GM19397 (cell line): Measurements from ENCODE around the gene TOP1.

Experiments used
- ATAC-seq: cut with Tn5 transposase; IDR thresholded peaks from one replicate; pipeline ENCODE4 v1.9.1; 2021; ENCODE audit warnings: mild to moderate bottlenecking, moderate library complexity; ENCODE audit not compliant: unreplicated experiment

Gene TOP1

GRCh38 chr20:41163821-41164220 lies 135.2 kb downstream of the TOP1 start:
- no peak for ATAC-seq

DNA sequence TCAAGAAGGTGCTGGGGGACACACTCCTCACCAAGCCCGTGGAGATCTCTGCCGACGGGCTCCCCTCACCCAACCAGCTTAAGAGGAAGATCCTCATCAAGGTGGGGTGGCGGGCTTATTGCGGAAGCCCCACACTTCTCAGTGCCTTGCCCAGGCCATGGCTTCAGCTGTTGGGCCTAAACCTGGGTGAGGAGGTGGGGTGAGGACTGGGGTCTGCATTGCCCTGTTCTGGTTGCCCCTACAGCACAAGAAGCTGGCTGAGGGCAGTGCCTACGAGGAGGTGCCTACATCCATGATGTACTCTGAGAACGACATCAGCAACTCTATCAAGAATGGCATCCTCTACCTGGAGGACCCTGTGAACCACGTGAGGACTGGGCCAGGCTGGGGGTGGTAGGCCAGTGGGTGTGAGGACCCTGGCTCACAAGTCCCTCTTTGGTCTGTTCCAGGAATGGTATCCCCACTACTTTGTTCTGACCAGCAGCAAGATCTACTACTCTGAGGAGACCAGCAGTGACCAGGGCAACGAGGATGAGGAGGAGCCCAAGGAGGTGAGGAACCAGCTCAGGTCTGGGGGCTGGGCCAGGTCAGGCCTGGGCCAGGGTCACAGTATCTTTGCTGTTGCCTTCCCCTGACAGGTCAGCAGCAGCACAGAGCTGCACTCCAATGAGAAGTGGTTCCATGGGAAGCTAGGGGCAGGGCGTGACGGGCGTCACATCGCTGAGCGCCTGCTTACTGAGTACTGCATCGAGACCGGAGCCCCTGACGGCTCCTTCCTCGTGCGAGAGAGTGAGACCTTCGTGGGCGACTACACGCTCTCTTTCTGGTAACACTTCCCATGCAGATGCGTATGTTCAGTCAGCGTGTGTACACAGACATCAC lies 136.6 kb downstream of the TOP1 start:
- ATAC-seq: no peak

- ATAC-seq: no peak
These were observed 137.8 kb downstream of the TOP1 start for GRCh38 chr20:41166201-41167117.

GRCh38 chr20:41167118-41167470 lies 138.5 kb downstream of the TOP1 start:
- no peak for ATAC-seq

DNA sequence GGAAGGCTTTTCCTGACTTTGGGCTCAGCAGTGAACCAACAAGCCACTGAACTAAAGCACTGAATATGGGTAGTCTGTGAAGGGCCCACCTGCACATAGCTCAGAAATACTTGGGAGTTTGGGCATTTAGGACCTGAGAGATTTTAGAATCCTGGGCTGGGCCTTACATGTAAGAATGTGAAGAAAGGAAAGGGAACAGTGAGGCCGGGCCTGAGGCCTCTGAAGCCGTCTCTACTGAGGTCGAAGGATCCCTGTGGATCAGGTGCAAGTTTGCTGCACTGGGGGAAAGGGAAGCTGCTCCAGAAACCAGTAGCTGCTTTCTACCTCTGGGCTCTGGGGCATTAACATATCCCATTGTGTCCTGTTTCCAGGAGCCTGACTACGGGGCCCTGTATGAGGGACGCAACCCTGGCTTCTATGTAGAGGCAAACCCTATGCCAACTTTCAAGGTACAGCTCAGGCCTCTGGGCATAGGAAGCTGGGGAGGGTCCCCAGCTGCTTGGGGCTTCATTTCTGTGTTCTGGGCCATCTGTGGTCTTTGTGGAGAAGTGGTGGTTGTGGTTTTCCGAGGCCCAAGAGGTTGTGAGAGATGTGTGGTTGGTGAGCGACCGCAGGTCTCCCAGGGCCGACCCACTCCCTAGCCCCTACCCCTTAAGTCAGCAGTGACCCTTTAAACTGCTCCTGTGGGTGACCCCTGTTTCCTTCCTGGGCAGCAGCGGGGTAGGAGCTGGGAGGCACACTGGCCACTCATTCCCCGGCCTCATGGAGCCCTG lies 139.0 kb downstream of the TOP1 start:
- ATAC-seq: no peak

GRCh38 chr20:41168281-41169161 lies 139.9 kb downstream of the TOP1 start:
- ATAC-seq: no peak

DNA sequence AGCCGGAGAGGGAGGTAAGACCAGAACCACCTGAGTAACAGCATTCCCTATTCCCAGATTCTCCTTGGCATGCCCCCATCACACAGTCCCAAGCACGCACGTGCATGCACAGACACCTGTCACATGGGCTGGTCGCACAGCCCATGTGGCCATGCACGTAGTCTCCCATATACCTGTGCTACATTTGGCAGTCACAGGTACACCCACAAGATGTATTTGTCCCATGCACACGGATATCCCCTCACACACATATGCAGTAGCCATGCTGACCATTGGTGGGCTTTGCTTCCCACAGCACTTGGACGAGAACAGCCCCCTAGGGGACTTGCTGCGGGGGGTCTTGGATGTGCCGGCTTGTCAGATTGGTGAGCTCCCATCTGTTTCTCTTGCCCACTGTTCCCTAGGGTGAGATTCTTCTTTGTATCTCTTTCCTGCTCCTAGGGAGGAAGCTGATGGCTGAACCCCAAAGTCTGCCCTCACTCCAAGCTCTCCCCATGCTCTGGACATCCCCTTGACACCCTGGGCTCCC lies 140.6 kb downstream of the TOP1 start:
- ATAC-seq: no peak

DNA sequence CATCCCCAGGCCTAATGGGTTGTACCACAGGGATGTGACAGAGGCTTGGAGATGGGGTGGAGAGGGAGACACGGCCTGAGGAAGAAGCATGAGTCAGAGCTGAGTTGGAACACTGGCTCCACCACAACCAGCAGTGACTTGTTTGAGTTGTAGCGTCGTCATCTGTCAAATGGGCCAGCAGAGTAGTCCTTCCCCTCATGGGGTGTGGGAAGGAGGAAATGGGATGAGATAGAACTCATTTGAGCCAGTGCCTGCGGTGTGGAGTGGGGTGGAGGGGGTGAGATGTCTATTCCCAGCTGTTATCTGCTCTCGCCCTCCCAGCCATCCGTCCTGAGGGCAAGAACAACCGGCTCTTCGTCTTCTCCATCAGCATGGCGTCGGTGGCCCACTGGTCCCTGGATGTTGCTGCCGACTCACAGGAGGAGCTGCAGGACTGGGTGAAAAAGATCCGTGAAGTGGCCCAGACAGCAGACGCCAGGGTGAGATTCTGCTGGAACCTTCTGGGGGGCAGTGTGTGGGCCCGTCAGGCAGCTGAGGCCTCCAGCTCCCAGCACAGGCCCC lies 141.2 kb downstream of the TOP1 start:
- ATAC-seq: no peak

DNA sequence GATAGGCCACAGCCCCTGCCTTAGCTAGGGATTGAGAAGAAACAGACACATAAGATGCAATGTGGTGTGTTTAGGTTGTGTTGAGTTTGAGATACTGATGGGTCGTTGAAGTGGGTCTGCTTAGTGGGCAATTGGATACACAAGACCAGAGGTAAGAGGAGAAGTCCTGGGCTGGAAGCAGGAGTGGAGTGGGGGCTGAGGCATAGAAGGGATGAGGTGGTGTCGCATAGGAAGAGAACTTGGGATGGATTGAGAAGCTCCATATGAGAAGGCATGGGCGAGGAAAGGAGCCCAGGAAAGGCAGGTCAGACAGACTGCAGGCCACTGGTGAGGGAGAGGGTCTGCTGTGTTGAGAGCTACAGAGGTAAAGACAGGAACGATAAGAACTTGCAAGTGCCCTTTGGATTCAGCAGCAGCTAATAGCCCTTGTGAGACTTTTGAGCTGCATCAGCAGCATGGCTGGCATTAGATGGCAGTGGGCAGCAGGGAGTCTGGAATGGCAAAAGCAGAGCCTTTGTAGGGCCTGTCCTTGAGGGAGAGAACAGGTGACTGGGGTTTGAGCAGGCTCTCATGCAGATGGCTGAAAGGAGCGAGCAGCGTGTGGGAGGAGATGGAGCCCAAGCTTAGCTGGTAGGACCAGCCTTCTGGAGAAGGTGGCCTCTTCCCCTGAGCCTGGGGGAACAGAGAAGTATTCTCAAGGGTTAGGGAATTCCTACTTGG lies 141.9 kb downstream of the TOP1 start:
- ATAC-seq: no peak

DNA sequence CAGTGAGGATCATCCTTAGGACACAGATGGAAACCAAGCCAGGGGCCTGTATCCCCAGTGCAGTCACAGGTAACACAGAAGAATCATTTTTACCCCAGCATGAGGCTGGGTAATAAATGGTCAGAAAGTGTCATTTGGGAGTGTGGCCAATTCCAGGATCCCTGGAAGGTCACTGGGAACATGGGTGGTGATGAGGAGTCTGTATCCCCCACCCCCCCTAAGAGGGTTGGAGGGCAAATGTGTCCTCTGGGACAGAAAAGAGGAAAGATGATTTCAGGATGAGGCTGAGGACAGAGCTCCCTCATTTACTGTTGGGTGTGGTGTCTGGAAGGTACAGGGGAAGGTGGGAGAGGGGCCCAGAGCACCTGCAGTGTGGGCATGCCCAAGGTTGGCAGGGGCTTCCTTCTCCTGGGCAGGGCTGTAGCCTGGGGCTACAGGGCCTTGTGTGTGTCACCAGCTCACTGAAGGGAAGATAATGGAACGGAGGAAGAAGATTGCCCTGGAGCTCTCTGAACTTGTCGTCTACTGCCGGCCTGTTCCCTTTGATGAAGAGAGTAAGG lies 143.2 kb downstream of the TOP1 start:
- ATAC-seq: no peak

- no peak for ATAC-seq
These were observed 143.9 kb downstream of the TOP1 start for GRCh38 chr20:41172296-41173140.

GRCh38 chr20:41173161-41173721 lies 144.6 kb downstream of the TOP1 start:
- no peak for ATAC-seq

DNA sequence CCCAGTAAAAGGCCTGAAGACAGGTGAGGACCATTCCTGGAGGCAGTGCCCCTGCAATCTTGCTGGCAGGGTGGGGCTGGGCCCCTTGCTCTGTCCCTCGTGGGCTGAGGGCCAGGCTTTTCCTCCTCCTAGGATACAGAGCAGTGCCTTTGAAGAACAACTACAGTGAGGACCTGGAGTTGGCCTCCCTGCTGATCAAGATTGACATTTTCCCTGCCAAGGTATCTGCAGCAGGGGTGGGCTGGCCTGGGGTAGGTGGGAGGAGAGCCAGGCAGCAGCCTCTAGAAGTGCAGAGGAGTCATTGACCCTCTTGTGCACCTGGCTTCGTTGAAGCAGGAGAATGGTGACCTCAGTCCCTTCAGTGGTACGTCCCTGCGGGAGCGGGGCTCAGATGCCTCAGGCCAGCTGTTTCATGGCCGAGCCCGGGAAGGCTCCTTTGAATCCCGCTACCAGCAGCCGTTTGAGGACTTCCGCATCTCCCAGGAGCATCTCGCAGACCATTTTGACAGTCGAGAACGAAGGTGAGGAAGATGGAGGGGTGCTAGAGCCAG lies 145.2 kb downstream of the TOP1 start:
- no peak for ATAC-seq
